SJSA1 (cell line): ENCODE data around the gene NAA10. TPM values are rescaled to one million over a fixed set of nuclear protein-coding genes. Genes with fewer than 3 reads are reported as not detected.

Source experiments
- DNase-seq, 2 experiments: peaks; one replicate each; pipeline ENCODE4 v3.0.0-alpha.2; 2015 to 2020; ENCODE audit warnings: low spot score in 2 of 2, low read depth in 1 of 2
- H3K27ac ChIP-seq: fragments of 250-450 bp; sonication (Bioruptor Pico); 2 replicates; pipeline ENCODE4 v1.5.1; 2020; ENCODE audit warnings: mild to moderate bottlenecking, moderate library complexity
- H3K27me3 ChIP-seq: fragments of 250-450 bp; sonication (Bioruptor Pico); replicated peaks from 2 replicates; pipeline ENCODE4 v1.5.1; 2020; ENCODE audit warnings: mild to moderate bottlenecking, moderate library complexity
- H3K36me3 ChIP-seq: fragments of 250-450 bp; sonication (Bioruptor Pico); 2 replicates; pipeline ENCODE4 v1.5.1; 2020; ENCODE audit warnings: mild to moderate bottlenecking
- H3K4me1 ChIP-seq: fragments of 250-450 bp; sonication (Bioruptor Pico); replicated peaks from 2 replicates; pipeline ENCODE4 v1.6.1; 2021; ENCODE audit warnings: mild to moderate bottlenecking
- H3K4me3 ChIP-seq: fragments of 250-450 bp; sonication (Bioruptor Pico); 2 replicates; pipeline ENCODE4 v1.5.1; 2020; ENCODE audit warnings: mild to moderate bottlenecking
- H3K9me3 ChIP-seq: fragments of 250-450 bp; sonication (Bioruptor Pico); replicated peaks from 2 replicates; pipeline ENCODE4 v1.5.1; 2020; ENCODE audit warnings: mild to moderate bottlenecking
- total RNA-seq: library from RNA; depleted of rRNA; stranded (reverse); fragments of >200 nt; shearing (Covaris generic); gene quantifications from 2 replicates; pipeline ENCODE4 v1.2.3, GENCODE V29; 2014; rRNA removed

The NAA10 gene
- total RNA-seq, 1 experiment from 2014 or later = 155 TPM

DNA sequence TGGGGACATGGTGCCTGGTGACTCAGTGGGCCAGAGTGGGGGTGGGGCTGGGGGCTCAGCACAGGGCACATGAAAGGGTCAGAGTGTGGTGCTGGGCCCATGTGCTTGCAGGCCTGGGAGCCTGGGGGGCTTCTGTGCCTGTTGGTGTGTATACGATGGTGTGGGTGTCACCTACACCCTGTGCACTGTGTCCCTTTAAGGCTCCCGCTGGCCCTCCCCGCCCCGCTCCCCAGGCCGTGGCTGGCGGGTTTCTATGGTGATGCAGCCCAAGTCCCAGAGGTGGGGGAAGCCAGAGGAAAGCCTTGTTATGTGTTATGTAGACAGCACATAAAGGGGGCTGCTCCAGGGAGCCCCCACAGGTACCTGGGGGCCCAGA is 54.4 kb downstream of the NAA10 start:
- Histone ChIP-seq H3K36me3 (no peaks in the 10 kb centered on the region), H3K27me3 (peaks cover 7% of the 10 kb centered on the region; the same call in 1 of the 2 replicates), H3K9me3 (no peaks in the 10 kb centered on the region), H3K27ac (no peak overlapping the region), H3K4me1 (no peaks in the 10 kb centered on the region), H3K4me3 (no peak overlapping the region)
- DNase-seq = no peak

GRCh38 chrX:153879741-153880439 is 54.9 kb downstream of the NAA10 start:
- H3K36me3 ChIP-seq = no peaks in the 10 kb centered on the region
- no peaks in the 10 kb centered on the region for H3K4me1 ChIP-seq
- 0 out of 2 replicates have a peak, but pooled peaks cover 1% of the 10 kb centered on the region for H3K27me3 ChIP-seq
- no peak overlapping the region for H3K4me3 ChIP-seq
- H3K27ac ChIP-seq = no peak overlapping the region
- DNase-seq = no peak
- H3K9me3 ChIP-seq = no peaks in the 10 kb centered on the region

Other genes with a start within 250 kb of the NAA10 start
- 0.66 and 2.7 TPM in 2 replicates for gene SLC6A8, start 247.1 kb downstream of the NAA10 start, total RNA-seq
- 188 and 249 TPM in 2 replicates for gene BCAP31, start 210.7 kb downstream of the NAA10 start, total RNA-seq
- 9.9 and 10.3 TPM in 2 replicates for gene ABCD1, start 210.2 kb downstream of the NAA10 start, total RNA-seq
- gene PLXNB3, start 170.8 kb downstream of the NAA10 start, total RNA-seq = 0.03 and 1.3 TPM in 2 replicates
- not detected in 2 replicates for gene SRPK3, start 154.0 kb downstream of the NAA10 start, total RNA-seq
- gene IDH3G, start 140.7 kb downstream of the NAA10 start, total RNA-seq = 51.0 and 80.1 TPM in 2 replicates
- gene SSR4, start 140.4 kb downstream of the NAA10 start, total RNA-seq = 139 and 225 TPM in 2 replicates
- gene PDZD4, start 104.5 kb downstream of the NAA10 start, total RNA-seq = 0.09 and 0.79 TPM in 2 replicates
- 0.05 TPM in 1 of 2 replicates, not detected in the other for gene L1CAM, start 48.9 kb downstream of the NAA10 start, total RNA-seq
- gene AVPR2, start 30.4 kb downstream of the NAA10 start, total RNA-seq = not detected in 2 replicates
- 0.63 TPM in 1 of 2 replicates, not detected in the other for gene ARHGAP4, start 8.8 kb downstream of the NAA10 start, total RNA-seq
- gene RENBP, start 9.6 kb upstream of the NAA10 start, total RNA-seq = 0.11 TPM in 1 of 2 replicates, not detected in the other
- 24.6 and 42.8 TPM in 2 replicates for gene HCFC1, start 36.8 kb upstream of the NAA10 start, total RNA-seq
- gene TMEM187, start 37.7 kb upstream of the NAA10 start, total RNA-seq = 1.1 TPM in 1 of 2 replicates, not detected in the other
- gene IRAK1, start 84.9 kb upstream of the NAA10 start, total RNA-seq = 70.7 and 81.3 TPM in 2 replicates
- 20.3 and 26.0 TPM in 2 replicates for gene MECP2, start 162.7 kb upstream of the NAA10 start, total RNA-seq
- not detected in 2 replicates for gene OPN1LW, start 209.2 kb upstream of the NAA10 start, total RNA-seq
- not detected in 2 replicates for gene OPN1MW, start 247.6 kb upstream of the NAA10 start, total RNA-seq